SU-DHL-6 (cell line): ENCODE data around the gene MATK.

Experiments used
- H2AFZ ChIP-seq: fragments of 200-600 bp; sonication (generic); 2 replicates; pipeline ENCODE4 v1.6.1; 2014; ENCODE audit warnings: low read depth, mild to moderate bottlenecking, moderate library complexity, mixed read lengths, antibody characterized with exemption, low read length; ENCODE audit not compliant: severe bottlenecking
- H3F3A ChIP-seq: fragments of 200-600 bp; shearing (Covaris generic); 2 replicates; pipeline ENCODE4 v1.6.0; 2016; ENCODE audit warnings: antibody characterized with exemption, mild to moderate bottlenecking; ENCODE audit not compliant: insufficient read depth
- H3K27ac ChIP-seq: fragments of 200-600 bp; sonication (generic); 2 replicates; pipeline ENCODE4 v1.5.1; 2016; ENCODE audit warnings: low read depth, mild to moderate bottlenecking, low read length, moderate library complexity, mixed read lengths
- H3K27me3 ChIP-seq: fragments of 200-600 bp; sonication (generic), shearing (Covaris generic); 2 replicates; pipeline ENCODE4 v1.6.0; 2014; ENCODE audit warnings: mild to moderate bottlenecking, low read length
- H3K36me3 ChIP-seq: fragments of 200-600 bp; sonication (generic); 2 replicates; pipeline ENCODE4 v1.6.1; 2014; ENCODE audit warnings: mild to moderate bottlenecking, low read length, mixed read lengths
- H3K4me2 ChIP-seq: fragments of 300-600, 200-600 bp; shearing (Covaris generic), sonication (generic); 2 replicates; pipeline ENCODE4 v1.6.0; 2014; ENCODE audit warnings: low read length, low read depth, mild to moderate bottlenecking; ENCODE audit not compliant: poor library complexity, severe bottlenecking
- H3K4me3 ChIP-seq: fragments of 200-600 bp; sonication (generic); 2 replicates; pipeline ENCODE4 v1.5.1; 2014; ENCODE audit warnings: antibody characterized with exemption, low read length, mild to moderate bottlenecking, mixed read lengths; ENCODE audit not compliant: insufficient read depth, poor library complexity, severe bottlenecking
- H3K79me2 ChIP-seq: fragments of 200-600 bp; sonication (generic); 2 replicates; pipeline ENCODE4 v1.6.1; 2014; ENCODE audit warnings: mild to moderate bottlenecking, low read length, moderate library complexity; ENCODE audit not compliant: insufficient read depth
- H3K9ac ChIP-seq: fragments of 200-600 bp; sonication (generic); 2 replicates; pipeline ENCODE4 v1.7.0; 2014; ENCODE audit warnings: mild to moderate bottlenecking, low read length
- H3K9me2 ChIP-seq: fragments of 200-600 bp; sonication (generic); replicated peaks from 2 replicates; pipeline ENCODE4 v1.6.1; 2014; ENCODE audit warnings: low read length; ENCODE audit not compliant: insufficient read depth
- H3K9me3 ChIP-seq: fragments of 200-600 bp; sonication (generic); 2 replicates; pipeline ENCODE4 v1.6.1; 2014; ENCODE audit warnings: low read length, mixed read lengths; ENCODE audit not compliant: insufficient read depth
- H4K20me1 ChIP-seq: fragments of 200-600 bp; sonication (generic); 2 replicates; pipeline ENCODE4 v1.6.1; 2014; ENCODE audit warnings: low read depth, mild to moderate bottlenecking, antibody characterized with exemption, low read length, moderate library complexity, mixed read lengths
- CTCF ChIP-seq: fragments of 200-600 bp; sonication (generic); IDR thresholded peaks from one replicate; pipeline ENCODE4 v1.5.1; 2017; ENCODE audit warnings: antibody characterized with exemption, mild to moderate bottlenecking, low read length, moderate library complexity; ENCODE audit not compliant: insufficient read depth, poor library complexity, severe bottlenecking
- EZH2phosphoT487 ChIP-seq: fragments of 200-600 bp; sonication (generic), shearing (Covaris generic); conservative IDR thresholded peaks from 2 replicates; pipeline ENCODE4 v1.6.1; 2018; ENCODE audit warnings: mild to moderate bottlenecking, antibody characterized with exemption, low read length, moderate library complexity, mixed read lengths

Gene MATK

GRCh38 chr19:3774621-3775373 lies 11.4 kb downstream of the MATK start:
- TF ChIP-seq CTCF: no peak
- no peak for TF ChIP-seq EZH2phosphoT487
- Histone ChIP-seq H3K36me3 (no peaks in the 10 kb centered on the region), H3F3A (no peaks in the 10 kb centered on the region), H3K9ac (no peak overlapping the region), H3K79me2 (no peaks in the 10 kb centered on the region), H4K20me1 (no peaks in the 10 kb centered on the region), H3K4me3 (no peak overlapping the region), H3K4me2 (no peak overlapping the region), H3K9me3 (no peaks in the 10 kb centered on the region), H3K9me2 (no peaks in the 10 kb centered on the region), H2AFZ (no peak overlapping the region), H3K27ac (no peak overlapping the region), H3K27me3 (no peaks in the 10 kb centered on the region)

- no peak overlapping the region for H3K4me3 ChIP-seq
- H4K20me1 ChIP-seq: no peaks in the 10 kb centered on the region
- H3K27me3 ChIP-seq: no peaks in the 10 kb centered on the region
- H2AFZ ChIP-seq: no peak overlapping the region
- no peak overlapping the region for H3K27ac ChIP-seq
- H3F3A ChIP-seq: no peaks in the 10 kb centered on the region
- TF ChIP-seq CTCF (no peak), EZH2phosphoT487 (no peak)
- H3K36me3 ChIP-seq: no peaks in the 10 kb centered on the region
- H3K4me2 ChIP-seq: no peak overlapping the region
- no peaks in the 10 kb centered on the region for H3K9me3 ChIP-seq
- H3K79me2 ChIP-seq: no peaks in the 10 kb centered on the region
- no peak overlapping the region for H3K9ac ChIP-seq
- no peaks in the 10 kb centered on the region for H3K9me2 ChIP-seq
Measured at GRCh38 chr19:3773814-3774515, 12.2 kb downstream of the MATK start.

- H2AFZ ChIP-seq: no peak within 1 kb of the TSS
- H3K9ac ChIP-seq: no peak within 1 kb of the TSS
- H3F3A ChIP-seq: no peaks in the 10 kb centered on the region
- TF ChIP-seq EZH2phosphoT487 (no peak), CTCF (no peak)
- no peaks in the 10 kb centered on the region for H3K9me2 ChIP-seq
- H3K27me3 ChIP-seq: no peaks in the 10 kb centered on the region
- H3K4me3 ChIP-seq: no peak within 1 kb of the TSS
- H3K4me2 ChIP-seq: no peak within 1 kb of the TSS
- H3K27ac ChIP-seq: no peak within 1 kb of the TSS
- no peaks in the 10 kb centered on the region for H3K9me3 ChIP-seq
- no peaks in the 10 kb centered on the region for H3K79me2 ChIP-seq
- H4K20me1 ChIP-seq: no peaks in the 10 kb centered on the region
- no peaks in the 10 kb centered on the region for H3K36me3 ChIP-seq
Measured at GRCh38 chr19:3771906-3772455, 14.2 kb downstream of the MATK start, which contains the start of gene RAX2. RAX2 (minus strand) TSS chr19:3772228; CDS start chr19:3771742, 486 bp downstream.
